ENCODE data around the gene KIR2DL4.
"Not testable (repeated sequence)": the region's sequence is repeated elsewhere in the genome, so short reads cannot be mapped to it uniquely, and the experiment has no call there.

Gene KIR2DL4

DNA sequence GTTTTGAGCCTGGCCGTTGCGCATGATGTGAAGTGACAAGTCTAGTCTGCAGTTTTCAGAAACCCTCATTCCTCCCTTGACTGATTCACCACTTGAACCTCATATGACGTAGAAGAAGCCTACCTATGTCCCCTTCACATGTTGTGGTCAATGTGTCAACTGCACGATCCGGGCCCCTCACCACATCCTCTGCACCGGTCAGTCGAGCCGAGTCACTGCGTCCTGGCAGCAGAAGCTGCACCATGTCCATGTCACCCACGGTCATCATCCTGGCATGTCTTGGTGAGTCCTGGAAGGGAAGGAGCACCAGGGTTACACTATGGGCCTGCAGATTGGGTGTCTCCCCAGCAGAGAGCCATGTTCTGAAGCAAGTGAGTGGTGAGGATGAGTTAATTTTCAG, at the start of gene KIR2DL4:
KIR2DL4 (plus strand) TSS at position 201 of the 400 bp plus-strand sequence; CDS start at position 243, 42 bp downstream.
- DNase-seq, result no peak

- DNase-seq, result not testable (repeated sequence)
Measured at GRCh38 chr19:54756204-54757110, 47.0 kb upstream of the KIR2DL4 start.

- not testable (repeated sequence) for DNase-seq
Measured at GRCh38 chr19:54758577-54758976, 44.8 kb upstream of the KIR2DL4 start.

GRCh38 chr19:54764219-54764618, 39.2 kb upstream of the KIR2DL4 start:
- DNase-seq, result not testable (repeated sequence)

DNA sequence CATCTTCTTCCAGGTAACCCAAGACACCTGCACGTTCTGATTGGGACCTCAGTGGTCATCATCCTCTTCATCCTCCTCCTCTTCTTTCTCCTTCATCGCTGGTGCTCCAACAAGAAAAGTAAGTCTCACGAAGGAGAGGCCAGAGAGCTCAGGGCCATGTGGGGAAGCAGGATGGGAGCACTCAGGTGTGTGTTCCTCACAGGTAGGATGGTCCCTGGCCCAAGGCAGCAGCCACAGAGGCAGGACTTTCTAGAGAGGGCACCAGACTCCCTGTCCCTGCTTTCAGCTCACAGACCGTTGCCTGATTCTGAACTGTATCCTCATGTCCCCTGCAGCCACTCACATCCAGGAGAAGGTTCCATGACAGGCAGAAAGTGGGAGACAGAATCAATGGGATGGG, 36.9 kb upstream of the KIR2DL4 start:
- DNase-seq, result not testable (repeated sequence)

GRCh38 chr19:54769646-54770045, 33.8 kb upstream of the KIR2DL4 start, which contains the start of gene KIR2DL1:
Gene KIR2DL1 (plus strand): TSS chr19:54769793. CDS start chr19:54769851, 58 bp downstream.
- not testable (repeated sequence) for DNase-seq

DNA sequence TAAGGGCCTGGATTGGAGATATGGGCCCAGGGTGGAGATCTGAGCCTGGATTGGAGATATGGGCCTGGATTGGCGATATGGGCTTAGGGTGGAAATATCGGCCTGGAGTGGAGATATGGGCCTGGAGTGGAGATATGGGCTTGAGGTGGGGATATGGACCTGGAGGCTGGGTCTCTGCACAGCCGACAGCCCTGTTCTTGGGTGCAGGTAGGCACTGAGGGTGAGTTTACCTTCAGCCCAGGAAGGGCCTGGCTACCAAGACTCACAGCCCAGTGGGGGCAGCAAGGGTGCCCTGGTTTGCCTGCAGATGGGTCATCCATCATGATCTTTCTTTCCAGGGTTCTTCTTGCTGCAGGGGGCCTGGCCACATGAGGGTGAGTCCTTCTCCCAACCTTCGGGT, 32.9 kb upstream of the KIR2DL4 start:
- DNase-seq, result not testable (repeated sequence)

DNA sequence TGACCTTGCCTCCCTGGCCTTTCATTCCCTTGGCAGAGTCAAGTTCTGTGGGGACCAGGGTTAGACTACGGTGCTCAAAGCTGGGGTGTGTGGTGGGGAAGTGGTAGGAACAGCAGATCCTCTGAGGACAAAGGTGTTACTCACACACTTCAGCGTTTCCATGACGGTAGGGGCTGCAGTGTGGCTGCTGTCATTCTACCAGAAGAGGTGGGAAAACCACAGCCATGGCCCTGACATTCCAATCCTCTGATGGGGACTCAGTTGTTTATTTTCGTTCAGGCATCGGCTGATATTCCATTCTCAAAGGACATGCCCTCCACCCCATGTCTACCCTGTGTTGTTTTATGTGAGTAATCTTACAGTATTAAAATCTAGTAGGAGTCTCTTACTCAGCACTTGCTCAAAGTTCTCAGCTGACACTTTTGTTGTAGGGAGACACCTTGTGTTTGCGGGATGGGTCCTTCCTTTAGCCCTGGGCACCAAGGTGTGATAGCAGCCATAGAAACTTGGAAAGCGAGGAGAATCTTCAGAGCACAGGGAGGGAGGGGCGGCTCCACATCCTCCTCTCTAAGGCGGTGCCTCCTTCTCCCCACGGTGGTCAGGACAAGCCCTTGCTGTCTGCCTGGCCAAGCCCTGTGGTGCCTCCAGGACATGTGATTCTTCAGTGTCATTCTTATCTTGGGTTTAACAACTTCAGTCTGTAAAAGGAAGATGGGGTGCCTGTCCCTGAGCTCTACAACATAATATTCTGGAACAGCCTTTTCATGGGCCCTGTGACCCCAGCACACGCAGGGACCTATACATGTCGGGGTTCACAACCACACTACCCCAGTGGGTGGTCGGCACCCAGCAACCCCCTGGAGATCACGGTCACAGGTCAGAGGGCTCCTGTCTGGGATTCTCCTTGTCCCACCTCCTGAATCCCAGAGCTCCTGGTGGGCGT, 32.1 kb upstream of the KIR2DL4 start:
- not testable (repeated sequence) for DNase-seq

DNA sequence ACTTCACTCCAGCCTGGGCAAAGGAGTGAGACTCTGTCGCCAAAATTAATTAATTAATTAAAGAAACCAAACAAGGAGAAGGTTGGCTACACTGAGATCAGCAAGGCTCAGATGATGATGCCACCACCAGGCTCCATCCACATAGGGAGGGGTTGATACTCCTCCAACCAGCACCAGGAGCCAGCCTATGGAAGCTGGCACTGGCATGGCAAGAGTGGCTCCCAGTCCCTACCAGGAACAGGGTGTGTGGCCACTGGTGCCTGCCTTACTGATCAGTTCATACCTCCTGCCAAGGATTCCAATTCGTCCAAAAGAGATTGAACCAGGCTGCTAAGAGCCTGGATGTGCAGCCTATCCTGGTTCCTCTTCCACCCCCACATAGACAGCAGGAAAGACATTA, 30.7 kb upstream of the KIR2DL4 start:
- not testable (repeated sequence) for DNase-seq

GRCh38 chr19:54775095-54775815, 28.2 kb upstream of the KIR2DL4 start:
- not testable (repeated sequence) for DNase-seq

DNA sequence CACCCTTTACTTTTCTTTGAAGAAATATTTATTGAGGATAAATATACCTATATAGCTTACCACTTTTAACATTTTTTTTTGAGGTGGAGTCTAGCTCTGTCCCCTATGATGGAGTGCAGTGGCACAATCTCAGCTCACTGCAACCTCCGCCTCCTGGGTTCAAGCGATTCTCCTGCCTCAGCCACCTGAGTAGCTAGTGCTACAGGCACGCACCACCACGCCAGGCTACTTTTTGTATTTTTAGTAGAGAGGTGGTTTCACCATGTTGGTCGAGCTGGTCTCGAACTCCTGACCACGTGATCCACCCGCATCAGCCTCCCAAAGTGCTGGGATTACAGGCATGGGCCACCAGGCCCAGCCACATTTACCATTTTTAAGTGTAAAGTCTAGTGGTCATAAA, 27.6 kb upstream of the KIR2DL4 start:
- not testable (repeated sequence) for DNase-seq

- not testable (repeated sequence) for DNase-seq
Measured at GRCh38 chr19:54777851-54778250, 25.6 kb upstream of the KIR2DL4 start.

DNA sequence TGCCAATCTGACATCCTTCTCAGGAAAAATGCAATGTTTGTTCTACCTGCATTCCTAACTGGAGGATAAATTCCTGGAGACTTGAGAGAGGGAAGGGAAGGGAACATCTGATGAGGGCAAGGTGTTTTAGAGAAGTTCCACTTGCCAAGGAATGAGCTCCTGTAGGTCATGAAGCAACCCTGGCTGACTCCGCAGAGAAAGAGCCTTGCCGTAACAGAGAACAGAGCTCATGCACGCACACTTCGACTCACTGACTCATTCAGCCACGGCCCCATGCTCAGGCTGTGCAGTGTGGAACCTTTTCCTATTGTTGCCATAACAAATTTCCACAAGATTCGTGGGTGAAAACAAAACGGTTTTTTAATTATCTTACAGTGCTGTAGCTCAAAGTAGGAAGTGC, 24.5 kb upstream of the KIR2DL4 start:
- DNase-seq, result not testable (repeated sequence)

DNA sequence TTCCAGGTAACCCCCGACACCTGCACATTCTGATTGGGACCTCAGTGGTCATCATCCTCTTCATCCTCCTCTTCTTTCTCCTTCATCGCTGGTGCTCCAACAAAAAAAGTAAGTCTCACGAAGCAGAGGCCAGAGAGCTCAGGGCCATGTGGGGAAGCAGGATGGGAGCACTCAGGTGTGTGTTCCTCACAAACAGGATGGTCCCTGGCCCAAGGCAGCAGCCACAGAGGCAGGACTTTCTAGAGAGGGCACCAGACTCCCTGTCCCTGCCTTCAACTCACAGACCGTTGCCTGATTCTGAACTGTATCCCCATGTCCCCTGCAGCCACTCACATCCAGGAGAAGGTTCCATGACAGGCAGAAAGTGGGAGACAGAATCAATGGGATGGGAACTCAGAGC, 20.5 kb upstream of the KIR2DL4 start:
- not testable (repeated sequence) for DNase-seq

GRCh38 chr19:54786091-54786723, 17.2 kb upstream of the KIR2DL4 start:
- not testable (repeated sequence) for DNase-seq

DNA sequence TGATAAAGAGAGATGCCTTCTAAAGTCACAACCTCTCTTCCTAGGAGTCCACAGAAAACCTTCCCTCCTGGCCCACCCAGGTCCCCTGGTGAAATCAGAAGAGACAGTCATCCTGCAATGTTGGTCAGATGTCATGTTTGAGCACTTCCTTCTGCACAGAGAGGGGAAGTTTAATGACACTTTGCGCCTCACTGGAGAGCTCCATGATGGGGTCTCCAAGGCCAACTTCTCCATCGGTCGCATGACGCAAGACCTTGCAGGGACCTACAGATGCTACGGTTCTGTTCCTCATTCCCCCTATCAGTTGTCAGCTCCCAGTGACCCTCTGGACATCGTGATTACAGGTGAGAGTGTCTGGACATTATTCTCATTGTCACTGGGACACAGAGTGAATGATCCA, 15.3 kb upstream of the KIR2DL4 start:
- not testable (repeated sequence) for DNase-seq

DNA sequence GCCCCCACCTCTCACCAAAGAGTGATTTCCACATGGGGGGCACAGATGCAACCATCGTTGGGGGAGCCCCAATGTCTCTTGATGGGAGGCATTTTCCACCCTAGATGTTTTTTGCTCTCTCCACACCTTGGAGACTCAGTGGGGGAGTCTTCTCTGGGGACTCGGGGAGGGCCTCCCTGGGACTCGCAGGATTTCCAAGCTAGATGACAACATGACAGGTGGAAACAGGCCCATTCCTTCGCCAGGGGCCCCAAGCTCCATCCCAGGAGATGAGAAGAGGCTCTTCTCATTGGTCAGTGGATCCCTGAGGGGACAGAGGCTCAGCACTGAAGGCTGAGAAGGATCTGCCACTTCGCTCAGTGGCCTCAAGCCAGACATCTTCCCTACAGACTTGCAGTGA, 12.7 kb upstream of the KIR2DL4 start:
- no peak for DNase-seq

GRCh38 chr19:54791476-54791875, 11.9 kb upstream of the KIR2DL4 start:
- no peak for DNase-seq

DNA sequence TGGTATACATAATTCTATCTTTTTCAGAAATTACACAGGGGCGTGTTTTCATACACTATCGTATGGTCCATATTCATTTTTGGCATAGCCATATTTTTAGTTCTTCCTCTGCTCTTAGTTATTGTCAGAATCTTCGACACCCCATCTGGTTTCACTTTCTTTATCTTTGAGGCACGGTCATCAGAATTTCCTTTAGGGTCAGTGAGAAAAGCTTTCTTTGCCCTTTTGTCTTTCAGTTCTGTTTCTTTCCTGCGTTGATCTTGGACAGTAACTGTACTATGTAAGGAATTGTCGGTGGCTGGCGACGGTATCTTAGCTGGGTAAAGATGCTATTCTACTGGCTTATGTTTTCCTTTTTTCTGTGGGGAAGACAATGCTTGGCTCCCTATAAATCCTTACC, 10.6 kb upstream of the KIR2DL4 start:
- no peak for DNase-seq

DNA sequence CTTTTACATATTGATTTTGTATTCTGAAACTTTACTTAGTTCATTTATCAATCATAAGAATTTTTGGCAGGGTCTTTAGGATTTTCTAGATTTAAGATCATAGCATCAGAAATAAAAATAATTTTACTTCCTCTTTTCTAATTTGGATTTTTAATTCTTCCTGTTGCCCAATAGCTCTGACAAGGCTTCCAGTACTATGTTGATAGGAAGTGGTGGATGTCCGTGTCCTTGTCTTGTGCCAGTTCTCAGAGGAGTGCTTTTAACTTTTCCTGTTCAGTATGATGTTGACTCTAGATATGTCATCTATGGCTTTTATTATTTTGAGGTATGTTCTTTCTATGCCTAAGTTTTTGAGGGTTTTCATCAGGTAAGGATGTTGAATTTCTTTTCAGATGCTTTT, 7.7 kb upstream of the KIR2DL4 start:
- DNase-seq, result no peak

DNA sequence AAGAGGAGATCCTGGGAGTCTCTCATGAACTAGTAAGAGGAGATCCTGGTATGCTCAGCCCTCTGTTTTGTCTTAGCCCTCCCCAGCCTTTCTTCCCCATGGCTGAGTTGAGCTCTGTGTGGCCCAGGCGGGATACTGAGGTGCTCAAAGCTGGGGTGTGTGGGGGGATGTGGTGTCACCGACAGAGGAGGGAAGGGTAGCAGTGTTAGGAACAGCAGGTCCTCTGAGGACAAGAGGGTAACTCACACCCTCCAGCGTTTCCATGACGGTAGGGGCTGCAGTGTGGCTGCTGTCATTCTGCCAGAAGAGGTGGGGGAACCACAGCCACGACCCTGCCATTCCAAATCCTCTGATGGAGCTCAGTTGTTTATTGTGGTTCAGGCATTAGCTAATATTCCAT, 691 bp downstream of the KIR2DL4 start:
- no peak for DNase-seq

- no peak for DNase-seq
Measured at GRCh38 chr19:54804571-54804970, 1.2 kb downstream of the KIR2DL4 start.

All from islet precursor cell (in vitro differentiated cells).